ENCODE results near the gene P2RX3.
"Not testable (repeated sequence)": the region's sequence is repeated elsewhere in the genome, so short reads cannot be mapped to it uniquely, and the experiment has no call there.

P2RX3 gene

GRCh38 chr11:57399972-57400578 is 61.9 kb downstream of the P2RX3 start:
- no peak for DNase-seq (ENCODE audit: low spot score)

GRCh38 chr11:57402188-57403002 is 64.2 kb downstream of the P2RX3 start:
- no peak for DNase-seq (ENCODE audit: low spot score)

- DNase-seq (ENCODE audit: low spot score), result not testable (repeated sequence)
Measured at GRCh38 chr11:57403003-57403801, 65.0 kb downstream of the P2RX3 start.

- DNase-seq (ENCODE audit: low spot score), result no peak
Measured at GRCh38 chr11:57403802-57404147, 65.6 kb downstream of the P2RX3 start.

- no peak for DNase-seq (ENCODE audit: low spot score)
Measured at GRCh38 chr11:57405271-57405860, 67.2 kb downstream of the P2RX3 start.

GRCh38 chr11:57406337-57406904 is 68.3 kb downstream of the P2RX3 start:
- DNase-seq (ENCODE audit: low spot score), result no peak

GRCh38 chr11:57407010-57407920 is 69.1 kb downstream of the P2RX3 start:
- no peak for DNase-seq (ENCODE audit: low spot score)

GRCh38 chr11:57407941-57408475 is 69.9 kb downstream of the P2RX3 start:
- no peak for DNase-seq (ENCODE audit: low spot score)

- no peak for DNase-seq (ENCODE audit: low spot score)
Measured at GRCh38 chr11:57408771-57409170, 70.6 kb downstream of the P2RX3 start.

GRCh38 chr11:57409321-57410100 is 71.4 kb downstream of the P2RX3 start:
- no peak for DNase-seq (ENCODE audit: low spot score)

GRCh38 chr11:57410287-57410686 is 72.1 kb downstream of the P2RX3 start:
- no peak for DNase-seq (ENCODE audit: low spot score)

- no peak for DNase-seq (ENCODE audit: low spot score)
Measured at GRCh38 chr11:57413681-57414080, 75.5 kb downstream of the P2RX3 start.

GRCh38 chr11:57414612-57415212 is 76.6 kb downstream of the P2RX3 start:
- DNase-seq (ENCODE audit: low spot score), result no peak

- DNase-seq (ENCODE audit: low spot score), result no peak
Measured at GRCh38 chr11:57416436-57416835, 78.3 kb downstream of the P2RX3 start.

GRCh38 chr11:57417056-57417455 is 78.9 kb downstream of the P2RX3 start:
- no peak for DNase-seq (ENCODE audit: low spot score)

GRCh38 chr11:57418131-57418530 is 80.0 kb downstream of the P2RX3 start:
- DNase-seq (ENCODE audit: low spot score), result no peak

GRCh38 chr11:57419146-57419545 is 81.0 kb downstream of the P2RX3 start:
- DNase-seq (ENCODE audit: low spot score), result no peak

- DNase-seq (ENCODE audit: low spot score), result no peak
Measured at GRCh38 chr11:57421066-57421465, 82.9 kb downstream of the P2RX3 start.

- DNase-seq (ENCODE audit: low spot score), result no peak
Measured at GRCh38 chr11:57421805-57422204, 83.7 kb downstream of the P2RX3 start.

Measured in CD4-positive, alpha-beta T cell treated with Interleukin-15 for 4 hours (primary cell).